Fibroblast of the aortic adventitia (primary cell): ENCODE results near the gene OR13C3. TPM values are rescaled to one million over a fixed set of nuclear protein-coding genes. Genes with fewer than 3 reads are reported as not detected.

Experiments
- DNase-seq: peaks from one replicate; pipeline ENCODE4 v3.0.0-alpha.2; 2010; ENCODE audit warnings: low read depth
- H3K4me3 ChIP-seq: 2 replicates; pipeline ENCODE4 v1.5.1; 2011; ENCODE audit warnings: low read depth, mild to moderate bottlenecking, control low read depth, low read length, moderate library complexity
- total RNA-seq: library from RNA; depleted of rRNA; stranded (reverse); fragments of >200 nt; gene quantifications from 2 replicates; pipeline ENCODE4 v1.2.3, GENCODE V29; 2012; ENCODE audit warnings: low replicate concordance
- TF ChIP-seq, protein P1 (sequence below): IDR thresholded peaks from 2 replicates; pipeline ENCODE4 v1.5.1; 2011; ENCODE audit warnings: mild to moderate bottlenecking, low read length, control low read depth, inconsistent platforms; ENCODE audit not compliant: insufficient read depth

Gene OR13C3
- not detected in 2 replicates for total RNA-seq

DNA sequence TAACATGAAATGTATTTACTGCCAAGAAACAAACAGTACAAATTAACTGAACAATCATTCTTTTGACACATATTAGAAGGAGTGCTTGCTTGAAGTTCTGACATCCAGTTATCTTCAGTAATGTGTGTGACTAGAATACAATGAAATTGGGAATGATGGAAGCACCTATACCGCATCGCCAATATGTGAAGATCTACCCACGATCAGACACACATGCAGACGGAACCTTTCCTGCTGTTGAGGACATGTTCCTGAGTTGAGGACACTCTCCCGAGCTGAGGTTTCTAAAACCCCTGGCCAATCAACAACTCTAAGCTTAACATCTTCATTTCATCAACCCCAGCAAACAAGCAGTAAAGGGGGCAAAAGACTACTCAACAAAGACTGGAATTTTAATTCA lies at the start of gene OR13C3:
Gene OR13C3, minus strand, starts transcription at position 101 of the 400 bp plus-strand sequence. CDS start 133 bp downstream, outside the sequence.
- H3K4me3 ChIP-seq, result no peak within 1 kb of the TSS
- DNase-seq, result no peak
- TF ChIP-seq, protein P1, sequence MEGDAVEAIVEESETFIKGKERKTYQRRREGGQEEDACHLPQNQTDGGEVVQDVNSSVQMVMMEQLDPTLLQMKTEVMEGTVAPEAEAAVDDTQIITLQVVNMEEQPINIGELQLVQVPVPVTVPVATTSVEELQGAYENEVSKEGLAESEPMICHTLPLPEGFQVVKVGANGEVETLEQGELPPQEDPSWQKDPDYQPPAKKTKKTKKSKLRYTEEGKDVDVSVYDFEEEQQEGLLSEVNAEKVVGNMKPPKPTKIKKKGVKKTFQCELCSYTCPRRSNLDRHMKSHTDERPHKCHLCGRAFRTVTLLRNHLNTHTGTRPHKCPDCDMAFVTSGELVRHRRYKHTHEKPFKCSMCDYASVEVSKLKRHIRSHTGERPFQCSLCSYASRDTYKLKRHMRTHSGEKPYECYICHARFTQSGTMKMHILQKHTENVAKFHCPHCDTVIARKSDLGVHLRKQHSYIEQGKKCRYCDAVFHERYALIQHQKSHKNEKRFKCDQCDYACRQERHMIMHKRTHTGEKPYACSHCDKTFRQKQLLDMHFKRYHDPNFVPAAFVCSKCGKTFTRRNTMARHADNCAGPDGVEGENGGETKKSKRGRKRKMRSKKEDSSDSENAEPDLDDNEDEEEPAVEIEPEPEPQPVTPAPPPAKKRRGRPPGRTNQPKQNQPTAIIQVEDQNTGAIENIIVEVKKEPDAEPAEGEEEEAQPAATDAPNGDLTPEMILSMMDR, result no peak

DNA sequence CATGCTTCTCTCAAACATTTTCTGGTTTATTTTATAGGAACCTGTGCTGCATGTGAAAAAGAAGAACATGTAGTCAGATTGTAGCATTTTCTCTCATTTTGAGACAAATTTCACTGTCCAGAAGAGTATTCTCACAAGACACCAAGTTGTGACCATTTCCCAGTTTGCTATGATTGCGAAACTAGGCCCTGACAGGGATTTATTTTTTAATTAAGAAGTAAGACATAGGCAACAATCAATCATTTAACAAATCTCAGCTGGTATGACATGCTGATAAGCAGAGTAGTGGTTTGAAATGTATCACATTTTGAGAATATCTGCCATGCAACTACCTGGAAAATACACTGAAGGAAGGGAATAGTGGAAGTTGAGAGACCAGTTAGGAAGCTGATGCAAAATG lies 43.9 kb upstream of the OR13C3 start:
- TF ChIP-seq, protein P1, result no peak
- no peak for DNase-seq
- no peak overlapping the region for H3K4me3 ChIP-seq

DNA sequence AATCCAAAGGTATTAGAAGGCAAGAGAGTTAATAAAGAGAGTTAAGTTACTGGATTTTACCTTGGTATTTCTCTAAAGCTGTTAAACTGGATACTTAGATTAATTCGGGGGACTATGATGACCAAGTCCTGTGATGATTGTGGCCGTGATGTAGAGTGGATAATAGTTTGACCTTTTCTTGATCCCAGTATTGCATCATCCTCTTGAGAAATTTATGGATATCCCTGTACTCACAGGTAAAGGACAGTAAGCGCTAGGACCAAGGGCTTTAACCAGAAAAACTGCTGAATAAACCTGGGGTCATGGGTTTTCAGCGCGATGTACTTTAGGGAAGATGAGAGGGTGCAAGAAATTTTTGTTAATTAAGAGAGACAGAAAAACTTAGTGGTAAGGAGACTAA lies 40.6 kb upstream of the OR13C3 start:
- TF ChIP-seq, protein P1, result no peak
- no peak overlapping the region for H3K4me3 ChIP-seq
- no peak for DNase-seq

DNA sequence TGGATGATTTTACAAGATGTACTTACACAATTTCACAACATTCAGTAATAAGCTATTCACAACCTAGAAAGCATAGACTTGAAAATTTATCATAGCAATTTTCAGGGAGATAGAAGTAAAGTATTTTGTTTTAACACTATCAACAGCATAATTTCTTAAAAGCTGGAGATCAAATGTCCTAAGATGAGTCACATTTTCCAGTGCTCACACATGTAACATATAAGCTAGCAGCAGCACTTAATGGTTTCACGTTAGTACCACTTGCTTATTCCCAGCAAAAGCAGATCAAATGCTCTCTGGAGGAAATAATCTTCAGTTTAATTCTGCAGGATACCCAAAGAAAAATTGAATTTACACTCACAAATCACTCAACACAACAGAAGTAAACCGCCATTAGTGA lies 38.8 kb upstream of the OR13C3 start:
- TF ChIP-seq, protein P1, result no peak
- DNase-seq, result no peak
- no peak overlapping the region for H3K4me3 ChIP-seq

DNA sequence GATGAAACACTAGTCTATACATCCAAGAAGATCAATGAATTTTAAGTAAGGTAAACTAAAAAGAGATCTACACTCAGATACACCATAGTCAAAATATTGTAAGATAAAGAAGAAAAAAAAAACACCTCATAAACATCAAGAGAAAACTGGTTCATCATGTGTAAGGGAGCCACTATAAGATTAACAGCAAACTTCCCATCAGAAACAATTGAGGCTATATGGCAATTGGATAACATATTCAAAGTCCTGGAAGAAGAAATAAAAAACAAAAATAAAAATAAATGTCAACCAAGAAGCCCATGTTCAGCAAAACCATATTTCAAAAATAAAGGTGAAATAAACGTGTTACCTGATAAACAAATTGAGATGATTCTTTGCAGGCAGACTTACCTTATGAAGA lies 36.0 kb upstream of the OR13C3 start:
- TF ChIP-seq, protein P1, result no peak
- DNase-seq, result no peak
- no peak overlapping the region for H3K4me3 ChIP-seq

DNA sequence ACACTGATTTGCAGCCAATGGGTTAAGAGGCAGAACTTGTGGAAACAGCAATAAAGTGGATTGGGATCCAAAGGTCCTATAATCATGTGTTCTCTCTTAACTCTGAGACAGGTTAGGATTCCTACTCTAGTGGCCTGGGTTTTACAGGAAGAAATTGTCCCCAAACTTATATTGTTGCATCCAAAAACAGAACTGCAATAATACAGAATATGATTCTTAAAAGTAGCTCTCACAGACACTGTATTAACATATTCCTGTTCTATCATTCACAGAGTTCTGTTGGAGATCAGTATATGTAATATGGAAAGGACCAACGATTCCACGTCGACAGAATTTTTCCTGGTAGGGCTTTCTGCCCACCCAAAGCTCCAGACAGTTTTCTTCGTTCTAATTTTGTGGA lies 32.2 kb upstream of the OR13C3 start, which contains the start of gene OR13C8:
Gene OR13C8, plus strand, starts transcription at position 301 of the 400 bp plus-strand sequence. Its CDS starts 0 bp downstream, at position 301.
- no peak within 1 kb of the TSS for H3K4me3 ChIP-seq
- TF ChIP-seq, protein P1, result no peak
- DNase-seq, result no peak

DNA sequence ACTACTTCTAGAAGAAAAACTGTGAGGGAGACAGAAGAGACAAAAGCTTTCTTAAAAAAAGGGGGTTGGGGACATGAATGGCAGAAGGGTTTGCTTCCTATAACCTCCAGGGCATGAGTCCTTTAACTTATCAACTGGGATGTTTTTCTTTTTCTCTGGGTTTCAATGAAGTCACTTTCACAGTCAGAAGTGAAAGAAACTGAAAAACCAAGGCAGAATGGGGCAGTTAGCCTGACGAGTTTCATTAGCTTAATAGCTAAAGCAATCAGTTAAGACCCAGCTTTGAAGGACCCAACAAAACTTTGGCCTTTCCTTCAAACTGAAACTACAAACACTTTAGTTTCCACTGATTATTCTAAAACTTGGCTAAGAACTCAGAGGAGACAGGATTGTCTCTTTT lies 27.7 kb upstream of the OR13C3 start:
- no peak for DNase-seq
- TF ChIP-seq, protein P1, result no peak
- H3K4me3 ChIP-seq, result no peak overlapping the region
